Left lung (tissue), 10 donors: ENCODE results near the gene AQP2. TPM values are rescaled to one million over a fixed set of nuclear protein-coding genes. Genes with fewer than 3 reads are reported as not detected.

Source experiments
- ATAC-seq: fragments of 200-7000 bp; cut with Tn5 transposase; one replicate; pipeline ENCODE4 v1.9.1; 2020; ENCODE audit warnings: moderate library complexity
- DNase-seq, 4 donors: peaks; one replicate each; pipeline ENCODE4 v3.0.0-alpha.2; 2013 to 2020
- H3K27ac ChIP-seq, 2 donors: fragments of 200-600 bp; sonication (generic) in 1 of 2; one replicate each; pipeline versions ENCODE4 v1.5.0 to v1.8.0; 2020 to 2021
- H3K27me3 ChIP-seq, 2 donors: fragments of 200-600 bp; sonication (generic) in 1 of 2; one replicate each; pipeline versions ENCODE4 v1.5.0 to v1.8.0; 2020 to 2021
- H3K36me3 ChIP-seq, 2 donors: fragments of 200-600 bp; sonication (generic) in 1 of 2; one replicate each; pipeline versions ENCODE4 v1.5.0 to v1.8.0; 2020 to 2021
- H3K4me1 ChIP-seq, 2 donors: fragments of 200-600 bp; one replicate each; pipeline ENCODE4 v1.8.0; 2021
- H3K4me3 ChIP-seq, 2 donors: fragments of 200-600 bp; sonication (generic) in 1 of 2; one replicate each; pipeline versions ENCODE4 v1.5.0 to v1.8.0; 2020 to 2021; ENCODE audit warnings: mild to moderate bottlenecking in 1 of 2
- H3K9me3 ChIP-seq, 2 donors: fragments of 200-600 bp; sonication (generic) in 1 of 2; one replicate each; pipeline versions ENCODE4 v1.5.0 to v1.8.0; 2020 to 2021
- CTCF ChIP-seq, 2 donors: fragments of 200-600 bp; sonication (generic) in 1 of 2; IDR thresholded peaks; one replicate each; pipeline versions ENCODE4 v1.5.0 to v1.8.0; 2021; ENCODE audit warnings: antibody characterized with exemption in 2 of 2
- intact Hi-C, 2 donors: fragments of 100-400 bp; cut with DNase I; formaldehyde crosslinking; loops; one replicate each; pipeline versions ENCODE4 v1.11.2 to v1.14.2; 2022
- polyA plus RNA-seq, 6 donors: library from polyadenylated mRNA; unstranded; fragments of 120-200 nt; gene quantifications; one replicate each; pipeline ENCODE4 v1.2.1, GENCODE V29; 2013; ENCODE audit not compliant: insufficient read length in 6 of 6
- total RNA-seq, 2 donors: library from RNA; stranded (reverse); fragmentation: NEBNext Ultra II Directional; extraction: Animal tissue kit (Norgen Biotek cat#: 25700); gene quantifications; one replicate each; pipeline ENCODE4 v1.2.1, GENCODE V29; 2021
- donor health status: DM: no; HTN: yes; CAD: no.
- donor health status: DM: no; HTN: no; CAD: no.

The AQP2 gene
- total and polyA plus RNA-seq, 8 donors = 0.13 to 2.0 (median 0.42) TPM; not detected in 1

- no peak for TF ChIP-seq CTCF (IDR thresholded peaks at IDR 0.05)
- H3K27me3 ChIP-seq = peaks cover 0 to 39% of the 10 kb centered on the region in 2 donors
- no peak for ATAC-seq
- H3K9me3 ChIP-seq = no peaks in the 10 kb centered on the region
- H3K27ac ChIP-seq = no peak overlapping the region
- H3K36me3 ChIP-seq = no peaks in the 10 kb centered on the region
- no peak for DNase-seq
- intact Hi-C loops = loop anchor here in 1 of 2 donors (10.0 kb wide), 1 partner anchor 84 kb away; no protein-coding TSS in a partner anchor
- peaks cover 8 to 18% of the 10 kb centered on the region in 2 donors for H3K4me1 ChIP-seq
- no peak overlapping the region for H3K4me3 ChIP-seq
Measured at GRCh38 chr12:49948866-49949845, 1.4 kb upstream of the AQP2 start.

GRCh38 chr12:49949866-49950265 is 671 bp upstream of the AQP2 start:
- DNase-seq = no peak

GRCh38 chr12:49951411-49952240 is 1.1 kb downstream of the AQP2 start:
- H3K27ac ChIP-seq = no peak overlapping the region
- H3K4me1 ChIP-seq = peaks cover 5 to 34% of the 10 kb centered on the region in 2 donors
- no peak for TF ChIP-seq CTCF (IDR thresholded peaks at IDR 0.05)
- peak in 2 of 4 donors; percentile 20 to 56 for DNase-seq
- H3K27me3 ChIP-seq = peaks cover 17 to 63% of the 10 kb centered on the region in 2 donors
- intact Hi-C loops = no loop called here
- no peak for ATAC-seq
- H3K4me3 ChIP-seq = no peak overlapping the region
- no peaks in the 10 kb centered on the region for H3K9me3 ChIP-seq
- H3K36me3 ChIP-seq = no peaks in the 10 kb centered on the region

More at GRCh38 chr12:49949866-49950265, 671 bp upstream of the AQP2 start:
- TF ChIP-seq CTCF (IDR thresholded peaks at IDR 0.05) = no peak
- H3K9me3 ChIP-seq = no peaks in the 10 kb centered on the region
- no peak overlapping the region for H3K4me3 ChIP-seq
- no peak for ATAC-seq
- H3K27ac ChIP-seq = no peak overlapping the region
- no peaks in the 10 kb centered on the region for H3K36me3 ChIP-seq
- H3K27me3 ChIP-seq = peaks cover 6 to 46% of the 10 kb centered on the region in 2 donors
- H3K4me1 ChIP-seq = peaks cover 8 to 25% of the 10 kb centered on the region in 2 donors
- intact Hi-C loops = loop anchor here in 1 of 2 donors (10.0 kb wide), 1 partner anchor 85 kb away; no protein-coding TSS in a partner anchor

- H3K4me3 ChIP-seq = no peak overlapping the region
- no peak overlapping the region for H3K27ac ChIP-seq
- no peaks in the 10 kb centered on the region for H3K9me3 ChIP-seq
- H3K36me3 ChIP-seq = no peaks in the 10 kb centered on the region
- peaks cover 5 to 34% of the 10 kb centered on the region in 2 donors for H3K4me1 ChIP-seq
- intact Hi-C loops = no loop called here
- peaks cover 25 to 72% of the 10 kb centered on the region in 2 donors for H3K27me3 ChIP-seq
- DNase-seq (peak in 1 of 4 donors; percentile 31), ATAC-seq (peak; percentile 8)
- TF ChIP-seq CTCF (IDR thresholded peaks at IDR 0.05) = no peak
Measured at GRCh38 chr12:49952391-49953055, 2.0 kb downstream of the AQP2 start.
